GM18517 (cell line): ENCODE results near the gene MRPL19.

Experiments used
- ATAC-seq: cut with Tn5 transposase; IDR thresholded peaks from one replicate; pipeline ENCODE4 v1.9.1; 2021; ENCODE audit warnings: mild to moderate bottlenecking, moderate library complexity; ENCODE audit not compliant: unreplicated experiment

The MRPL19 gene

GRCh38 chr2:75616406-75616805 is 30.2 kb upstream of the MRPL19 start:
- ATAC-seq, result no peak

GRCh38 chr2:75616933-75617332 is 29.6 kb upstream of the MRPL19 start:
- no peak for ATAC-seq

GRCh38 chr2:75619956-75620740 is 26.4 kb upstream of the MRPL19 start:
- no peak for ATAC-seq

GRCh38 chr2:75621228-75621627 is 25.4 kb upstream of the MRPL19 start:
- ATAC-seq, result no peak

GRCh38 chr2:75622500-75622899 is 24.1 kb upstream of the MRPL19 start:
- no peak for ATAC-seq

GRCh38 chr2:75622929-75623328 is 23.7 kb upstream of the MRPL19 start:
- ATAC-seq, result no peak

GRCh38 chr2:75627902-75628504 is 18.6 kb upstream of the MRPL19 start:
- ATAC-seq, result peak; percentile 78

- ATAC-seq, result no peak
Measured at GRCh38 chr2:75632091-75632701, 14.4 kb upstream of the MRPL19 start.

GRCh38 chr2:75632813-75633212 is 13.8 kb upstream of the MRPL19 start:
- ATAC-seq, result no peak

GRCh38 chr2:75633620-75634019 is 13.0 kb upstream of the MRPL19 start:
- no peak for ATAC-seq

GRCh38 chr2:75634945-75635344 is 11.6 kb upstream of the MRPL19 start:
- no peak for ATAC-seq

- no peak for ATAC-seq
Measured at GRCh38 chr2:75637568-75637967, 9.0 kb upstream of the MRPL19 start.

GRCh38 chr2:75640621-75641121 is 5.9 kb upstream of the MRPL19 start:
- ATAC-seq, result peak; percentile 94

- ATAC-seq, result no peak
Measured at GRCh38 chr2:75641587-75641986, 5.0 kb upstream of the MRPL19 start.

- ATAC-seq, result no peak
Measured at GRCh38 chr2:75643980-75644379, 2.6 kb upstream of the MRPL19 start.

GRCh38 chr2:75645643-75646042 is 940 bp upstream of the MRPL19 start:
- no peak for ATAC-seq

GRCh38 chr2:75646090-75646582 is 447 bp upstream of the MRPL19 start:
- peak; percentile 22 for ATAC-seq

GRCh38 chr2:75647771-75648170 is 1.2 kb downstream of the MRPL19 start:
- no peak for ATAC-seq

GRCh38 chr2:75654012-75654411 is 7.4 kb downstream of the MRPL19 start:
- ATAC-seq, result no peak

GRCh38 chr2:75655861-75656260 is 9.3 kb downstream of the MRPL19 start:
- no peak for ATAC-seq

GRCh38 chr2:75656563-75656962 is 10.0 kb downstream of the MRPL19 start:
- no peak for ATAC-seq

- ATAC-seq, result no peak
Measured at GRCh38 chr2:75657798-75658197, 11.2 kb downstream of the MRPL19 start.
